ENCODE measurements around the gene PRRX1.

The PRRX1 gene

DNA sequence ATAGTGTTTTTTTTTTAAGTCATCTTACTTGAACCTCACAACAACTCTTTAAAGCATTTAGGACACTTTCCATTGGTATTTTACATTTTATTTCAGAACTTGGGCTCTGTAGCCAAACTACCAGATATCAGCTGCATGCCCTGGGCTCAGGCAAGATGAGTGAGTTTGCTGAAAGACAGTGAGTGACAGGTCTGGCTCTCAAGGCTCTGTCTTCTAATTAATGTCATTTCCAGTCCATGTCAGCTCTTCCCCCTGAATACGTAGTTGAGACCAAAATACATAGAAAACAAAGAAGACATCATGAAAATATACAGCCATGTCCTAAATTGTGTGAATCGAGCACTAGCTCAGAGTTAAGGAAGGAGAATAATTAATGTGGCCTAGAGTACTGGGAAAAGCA is 39.7 kb downstream of the PRRX1 start:
- TF ChIP-seq, protein P1, sequence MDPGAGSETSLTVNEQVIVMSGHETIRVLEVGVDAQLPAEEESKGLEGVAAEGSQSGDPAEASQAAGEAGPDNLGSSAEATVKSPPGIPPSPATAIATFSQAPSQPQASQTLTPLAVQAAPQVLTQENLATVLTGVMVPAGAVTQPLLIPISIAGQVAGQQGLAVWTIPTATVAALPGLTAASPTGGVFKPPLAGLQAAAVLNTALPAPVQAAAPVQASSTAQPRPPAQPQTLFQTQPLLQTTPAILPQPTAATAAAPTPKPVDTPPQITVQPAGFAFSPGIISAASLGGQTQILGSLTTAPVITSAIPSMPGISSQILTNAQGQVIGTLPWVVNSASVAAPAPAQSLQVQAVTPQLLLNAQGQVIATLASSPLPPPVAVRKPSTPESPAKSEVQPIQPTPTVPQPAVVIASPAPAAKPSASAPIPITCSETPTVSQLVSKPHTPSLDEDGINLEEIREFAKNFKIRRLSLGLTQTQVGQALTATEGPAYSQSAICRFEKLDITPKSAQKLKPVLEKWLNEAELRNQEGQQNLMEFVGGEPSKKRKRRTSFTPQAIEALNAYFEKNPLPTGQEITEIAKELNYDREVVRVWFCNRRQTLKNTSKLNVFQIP (CRISPR knock-in tag; IDR thresholded peaks at IDR 0.05; ENCODE audit: borderline replicate concordance, low read depth) = no peak
- TF ChIP-seq ARNTL (CRISPR knock-in tag; IDR thresholded peaks at IDR 0.05; ENCODE audit: borderline replicate concordance, low read depth) = no peak
- no peak for TF ChIP-seq TCF4 (CRISPR knock-in tag; IDR thresholded peaks at IDR 0.05; ENCODE audit: borderline replicate concordance)
- TF ChIP-seq BACH2 (CRISPR knock-in tag; IDR thresholded peaks at IDR 0.05; ENCODE audit: borderline replicate concordance) = no peak
- no peak for TF ChIP-seq SNAI2 (CRISPR knock-in tag; IDR thresholded peaks at IDR 0.05)
- TF ChIP-seq ZNF565 (CRISPR knock-in tag; conservative IDR thresholded peaks at IDR 0.05; ENCODE audit: low read depth) = no peak
- no peak for TF ChIP-seq RARB (CRISPR knock-in tag; IDR thresholded peaks at IDR 0.05)
- TF ChIP-seq TOX (CRISPR knock-in tag; IDR thresholded peaks at IDR 0.05; ENCODE audit: borderline replicate concordance) = no peak
- no peak for TF ChIP-seq ISL1 (CRISPR knock-in tag; IDR thresholded peaks at IDR 0.05)
- no peak for TF ChIP-seq ESRRG (CRISPR knock-in tag; IDR thresholded peaks at IDR 0.05)
- no peak for TF ChIP-seq ZC3H10 (CRISPR knock-in tag; IDR thresholded peaks at IDR 0.05)
- TF ChIP-seq, protein P2, sequence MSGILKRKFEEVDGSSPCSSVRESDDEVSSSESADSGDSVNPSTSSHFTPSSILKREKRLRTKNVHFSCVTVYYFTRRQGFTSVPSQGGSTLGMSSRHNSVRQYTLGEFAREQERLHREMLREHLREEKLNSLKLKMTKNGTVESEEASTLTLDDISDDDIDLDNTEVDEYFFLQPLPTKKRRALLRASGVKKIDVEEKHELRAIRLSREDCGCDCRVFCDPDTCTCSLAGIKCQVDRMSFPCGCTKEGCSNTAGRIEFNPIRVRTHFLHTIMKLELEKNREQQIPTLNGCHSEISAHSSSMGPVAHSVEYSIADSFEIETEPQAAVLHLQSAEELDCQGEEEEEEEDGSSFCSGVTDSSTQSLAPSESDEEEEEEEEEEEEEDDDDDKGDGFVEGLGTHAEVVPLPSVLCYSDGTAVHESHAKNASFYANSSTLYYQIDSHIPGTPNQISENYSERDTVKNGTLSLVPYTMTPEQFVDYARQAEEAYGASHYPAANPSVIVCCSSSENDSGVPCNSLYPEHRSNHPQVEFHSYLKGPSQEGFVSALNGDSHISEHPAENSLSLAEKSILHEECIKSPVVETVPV (CRISPR knock-in tag; IDR thresholded peaks at IDR 0.05) = no peak
- no peak for TF ChIP-seq ZNF70 (CRISPR knock-in tag; IDR thresholded peaks at IDR 0.05)
- no peak for TF ChIP-seq ZFP3 (CRISPR knock-in tag; IDR thresholded peaks at IDR 0.05)
- no peak for TF ChIP-seq CSDC2 (CRISPR knock-in tag; IDR thresholded peaks at IDR 0.05)
- no peak for ATAC-seq

DNA sequence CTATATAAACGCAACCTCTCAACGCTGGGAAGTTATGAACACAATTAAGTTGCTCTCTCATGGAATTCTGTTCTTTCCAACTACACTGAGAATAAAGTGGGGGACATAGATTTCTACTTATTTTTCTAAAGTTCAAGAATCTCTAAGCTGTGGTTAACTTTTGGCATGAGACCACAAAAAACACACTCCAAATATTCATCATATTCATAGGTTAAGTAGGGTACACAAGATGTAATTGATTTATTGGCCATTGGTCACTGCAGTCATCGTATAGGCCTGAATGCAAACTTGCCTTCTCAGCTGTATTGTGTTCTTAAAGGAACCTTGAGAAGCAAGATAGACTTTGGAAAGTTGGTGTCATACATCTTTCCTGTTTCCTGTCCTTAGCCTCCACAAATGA is 40.3 kb downstream of the PRRX1 start:
- no peak for ATAC-seq
- no peak for TF ChIP-seq ZFP3 (CRISPR knock-in tag; IDR thresholded peaks at IDR 0.05)
- no peak for TF ChIP-seq RARB (CRISPR knock-in tag; IDR thresholded peaks at IDR 0.05)
- TF ChIP-seq SNAI2 (CRISPR knock-in tag; IDR thresholded peaks at IDR 0.05) = no peak
- no peak for TF ChIP-seq BACH2 (CRISPR knock-in tag; IDR thresholded peaks at IDR 0.05; ENCODE audit: borderline replicate concordance)
- peak; percentile 33; the same call in 1 of the 2 replicates for TF ChIP-seq TOX (CRISPR knock-in tag; IDR thresholded peaks at IDR 0.05; ENCODE audit: borderline replicate concordance)
- TF ChIP-seq, protein P3, sequence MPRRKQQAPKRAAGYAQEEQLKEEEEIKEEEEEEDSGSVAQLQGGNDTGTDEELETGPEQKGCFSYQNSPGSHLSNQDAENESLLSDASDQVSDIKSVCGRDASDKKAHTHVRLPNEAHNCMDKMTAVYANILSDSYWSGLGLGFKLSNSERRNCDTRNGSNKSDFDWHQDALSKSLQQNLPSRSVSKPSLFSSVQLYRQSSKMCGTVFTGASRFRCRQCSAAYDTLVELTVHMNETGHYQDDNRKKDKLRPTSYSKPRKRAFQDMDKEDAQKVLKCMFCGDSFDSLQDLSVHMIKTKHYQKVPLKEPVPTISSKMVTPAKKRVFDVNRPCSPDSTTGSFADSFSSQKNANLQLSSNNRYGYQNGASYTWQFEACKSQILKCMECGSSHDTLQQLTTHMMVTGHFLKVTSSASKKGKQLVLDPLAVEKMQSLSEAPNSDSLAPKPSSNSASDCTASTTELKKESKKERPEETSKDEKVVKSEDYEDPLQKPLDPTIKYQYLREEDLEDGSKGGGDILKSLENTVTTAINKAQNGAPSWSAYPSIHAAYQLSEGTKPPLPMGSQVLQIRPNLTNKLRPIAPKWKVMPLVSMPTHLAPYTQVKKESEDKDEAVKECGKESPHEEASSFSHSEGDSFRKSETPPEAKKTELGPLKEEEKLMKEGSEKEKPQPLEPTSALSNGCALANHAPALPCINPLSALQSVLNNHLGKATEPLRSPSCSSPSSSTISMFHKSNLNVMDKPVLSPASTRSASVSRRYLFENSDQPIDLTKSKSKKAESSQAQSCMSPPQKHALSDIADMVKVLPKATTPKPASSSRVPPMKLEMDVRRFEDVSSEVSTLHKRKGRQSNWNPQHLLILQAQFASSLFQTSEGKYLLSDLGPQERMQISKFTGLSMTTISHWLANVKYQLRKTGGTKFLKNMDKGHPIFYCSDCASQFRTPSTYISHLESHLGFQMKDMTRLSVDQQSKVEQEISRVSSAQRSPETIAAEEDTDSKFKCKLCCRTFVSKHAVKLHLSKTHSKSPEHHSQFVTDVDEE (CRISPR knock-in tag; IDR thresholded peaks at IDR 0.05) = no peak
- TF ChIP-seq ISL1 (CRISPR knock-in tag; IDR thresholded peaks at IDR 0.05) = no peak
- no peak for TF ChIP-seq PPARA (CRISPR knock-in tag; IDR thresholded peaks at IDR 0.05; ENCODE audit: borderline replicate concordance)
- TF ChIP-seq OSR1 (CRISPR knock-in tag; IDR thresholded peaks at IDR 0.05) = no peak

DNA sequence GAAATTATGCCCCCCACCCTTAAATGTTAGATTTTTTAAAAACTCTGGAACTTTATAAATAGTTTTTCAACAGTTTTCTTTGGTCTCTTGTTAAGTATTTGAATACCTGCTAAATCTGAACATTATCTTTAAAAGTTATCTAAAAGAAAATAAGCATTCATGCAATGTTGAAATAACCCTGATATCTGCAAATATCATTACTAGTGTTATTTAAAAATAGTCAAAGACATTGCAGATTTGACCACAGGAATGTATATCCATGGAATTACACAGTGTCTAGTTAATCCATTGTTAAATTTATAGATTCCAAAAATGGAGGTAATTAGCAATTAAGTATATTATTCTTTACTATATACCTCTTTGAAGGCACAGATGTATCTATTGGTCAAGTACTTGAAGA is 42.0 kb downstream of the PRRX1 start:
- TF ChIP-seq OSR1 (CRISPR knock-in tag; IDR thresholded peaks at IDR 0.05) = no peak
- TF ChIP-seq RARB (CRISPR knock-in tag; IDR thresholded peaks at IDR 0.05) = no peak
- TF ChIP-seq, protein P4, sequence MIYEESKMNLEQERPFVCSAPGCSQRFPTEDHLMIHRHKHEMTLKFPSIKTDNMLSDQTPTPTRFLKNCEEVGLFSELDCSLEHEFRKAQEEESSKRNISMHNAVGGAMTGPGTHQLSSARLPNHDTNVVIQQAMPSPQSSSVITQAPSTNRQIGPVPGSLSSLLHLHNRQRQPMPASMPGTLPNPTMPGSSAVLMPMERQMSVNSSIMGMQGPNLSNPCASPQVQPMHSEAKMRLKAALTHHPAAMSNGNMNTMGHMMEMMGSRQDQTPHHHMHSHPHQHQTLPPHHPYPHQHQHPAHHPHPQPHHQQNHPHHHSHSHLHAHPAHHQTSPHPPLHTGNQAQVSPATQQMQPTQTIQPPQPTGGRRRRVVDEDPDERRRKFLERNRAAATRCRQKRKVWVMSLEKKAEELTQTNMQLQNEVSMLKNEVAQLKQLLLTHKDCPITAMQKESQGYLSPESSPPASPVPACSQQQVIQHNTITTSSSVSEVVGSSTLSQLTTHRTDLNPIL (CRISPR knock-in tag; IDR thresholded peaks at IDR 0.05; ENCODE audit: low read depth) = no peak
- TF ChIP-seq ZNF70 (CRISPR knock-in tag; IDR thresholded peaks at IDR 0.05) = no peak
- ATAC-seq = no peak

DNA sequence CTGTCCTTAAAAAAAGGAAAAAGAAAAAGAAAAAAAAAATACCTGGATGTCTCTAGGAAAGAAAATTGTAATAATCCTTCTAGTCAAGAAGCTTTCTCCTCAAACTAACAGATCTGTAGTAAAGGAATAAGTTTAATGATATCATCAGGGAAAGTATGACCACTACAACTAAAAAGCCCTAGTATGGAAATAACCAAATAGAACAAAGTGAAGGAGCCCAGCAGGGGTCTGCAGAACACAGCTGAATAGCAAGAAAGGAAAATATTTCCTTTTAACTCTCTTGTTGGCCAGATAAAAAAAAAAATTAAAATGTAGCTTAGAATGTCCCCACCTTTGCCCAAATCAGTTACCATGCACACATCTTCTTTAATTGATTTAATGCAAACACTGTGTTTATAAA is 43.2 kb downstream of the PRRX1 start:
- 0 out of 3 replicates have a peak, but pooled peaks have one; percentile 1 for ATAC-seq
- TF ChIP-seq, protein P2 (CRISPR knock-in tag; IDR thresholded peaks at IDR 0.05) = no peak
- TF ChIP-seq RARB (CRISPR knock-in tag; IDR thresholded peaks at IDR 0.05) (no peak), ZNF70 (CRISPR knock-in tag; IDR thresholded peaks at IDR 0.05) (no peak), TCF4 (CRISPR knock-in tag; IDR thresholded peaks at IDR 0.05; ENCODE audit: borderline replicate concordance) (no peak), SNAI2 (CRISPR knock-in tag; IDR thresholded peaks at IDR 0.05) (no peak), CSDC2 (CRISPR knock-in tag; IDR thresholded peaks at IDR 0.05) (no peak), ISL1 (CRISPR knock-in tag; IDR thresholded peaks at IDR 0.05) (no peak), ZNF565 (CRISPR knock-in tag; conservative IDR thresholded peaks at IDR 0.05; ENCODE audit: low read depth) (no peak), BACH2 (CRISPR knock-in tag; IDR thresholded peaks at IDR 0.05; ENCODE audit: borderline replicate concordance) (no peak), TOX (CRISPR knock-in tag; IDR thresholded peaks at IDR 0.05; ENCODE audit: borderline replicate concordance) (no peak), ZFP30 (CRISPR knock-in tag; IDR thresholded peaks at IDR 0.05) (no peak)
- TF ChIP-seq, protein P4 (CRISPR knock-in tag; IDR thresholded peaks at IDR 0.05; ENCODE audit: low read depth) = no peak
- TF ChIP-seq, protein P3 (CRISPR knock-in tag; IDR thresholded peaks at IDR 0.05) = no peak
